SK-N-SH (cell line): ENCODE data around the gene SIGLEC9. TPM values are rescaled to one million over a fixed set of nuclear protein-coding genes. Genes with fewer than 3 reads are reported as not detected.

ENCODE experiments used
- CTCF ChIA-PET: fragments of 300-600, 350-600 bp; formaldehyde crosslinking; extraction: SDS; loops from one replicate; lab custom pipeline; 2021; lab: Yijun Ruan, JAX
- POLR2A ChIA-PET: fragments of 350-600 bp; sonication (Branson Sonifier 250); formaldehyde crosslinking; extraction: SDS; loops from one replicate; lab custom pipeline; 2020; ENCODE audit warnings: antibody characterized with exemption, inconsistent platforms; lab: Yijun Ruan, JAX
- DNase-seq: peaks from one replicate; pipeline ENCODE4 v3.0.0; 2012
- H2AFZ ChIP-seq: fragments of 200-600 bp; sonication (generic); 2 replicates; pipeline ENCODE4 v1.8.1; 2016; ENCODE audit warnings: antibody characterized with exemption, mild to moderate bottlenecking, low read depth
- H3F3A ChIP-seq: fragments of 200-600 bp; sonication (generic); replicated peaks from 2 replicates; pipeline ENCODE3; 2016; ENCODE audit warnings: antibody characterized with exemption, mild to moderate bottlenecking; ENCODE audit not compliant: insufficient read depth
- H3K27ac ChIP-seq, 2 experiments: fragments of 200-500 bp in 1 of 2; fragments of 200-600 bp in 1 of 2; sonication (Bioruptor generic) in 1 of 2; sonication (generic), shearing (Covaris generic) in 1 of 2; 2 replicates each; pipeline versions ENCODE4 v1.5.1 to v1.6.1; 2014 to 2016; ENCODE audit warnings: low read depth in 2 of 2, inconsistent platforms in 1 of 2, low read length in 1 of 2, mild to moderate bottlenecking in 1 of 2, mixed read lengths in 1 of 2
- H3K27me3 ChIP-seq: fragments of 200-600 bp; sonication (generic), shearing (Covaris generic); 2 replicates; pipeline ENCODE4 v1.6.1; 2016; ENCODE audit warnings: mixed run types; ENCODE audit not compliant: insufficient read depth
- H3K36me3 ChIP-seq, 2 experiments: fragments of 200-500 bp in 1 of 2; fragments of 200-600 bp in 1 of 2; sonication (Bioruptor generic) in 1 of 2; sonication (generic) in 1 of 2; replicated peaks in 1 of 2; 2 replicates each; pipeline versions ENCODE3 to v1.5.1; 2014 to 2016; ENCODE audit warnings: low read length in 1 of 2, mild to moderate bottlenecking in 1 of 2; ENCODE audit not compliant: insufficient read depth in 2 of 2, control insufficient read depth in 1 of 2
- H3K4me1 ChIP-seq, 2 experiments: fragments of 200-500 bp in 1 of 2; fragments of 200-600 bp in 1 of 2; sonication (Bioruptor generic) in 1 of 2; sonication (generic), shearing (Covaris generic) in 1 of 2; 2 replicates each; pipeline versions ENCODE4 v1.5.1 to v1.6.1; 2014 to 2016; ENCODE audit warnings: low read depth in 1 of 2, low read length in 1 of 2, mixed run types in 1 of 2; ENCODE audit not compliant: insufficient read depth in 2 of 2, control insufficient read depth in 1 of 2
- H3K4me2 ChIP-seq: fragments of 200-600 bp; sonication (generic), shearing (Covaris generic); 2 replicates; pipeline ENCODE4 v1.6.1; 2017; ENCODE audit warnings: mixed run types
- H3K4me3 ChIP-seq, 2 experiments: fragments of 200-500 bp in 1 of 2; fragments of 200-600 bp in 1 of 2; sonication (Bioruptor generic) in 1 of 2; sonication (generic), shearing (Covaris generic) in 1 of 2; 2 replicates each; pipeline versions ENCODE4 v1.5.1 to v1.8.1; 2014 to 2016; ENCODE audit warnings: low read depth in 2 of 2, inconsistent platforms in 1 of 2, low read length in 1 of 2, mild to moderate bottlenecking in 1 of 2, mixed read lengths in 1 of 2, moderate library complexity in 1 of 2
- H3K79me2 ChIP-seq: fragments of 200-600 bp; sonication (generic); 2 replicates; pipeline ENCODE4 v1.8.1; 2017; ENCODE audit warnings: mild to moderate bottlenecking; ENCODE audit not compliant: insufficient read depth
- H3K9ac ChIP-seq: fragments of 200-600 bp; sonication (generic); 2 replicates; pipeline ENCODE4 v1.6.1; 2017; ENCODE audit warnings: mixed run types
- H3K9me2 ChIP-seq: fragments of 200-600 bp; sonication (generic); 2 replicates; pipeline ENCODE4 v1.6.1; 2017; ENCODE audit warnings: mixed run types
- H3K9me3 ChIP-seq: fragments of 200-600 bp; sonication (generic); 2 replicates; pipeline ENCODE4 v1.6.1; 2017; ENCODE audit warnings: mixed run types, mild to moderate bottlenecking, moderate library complexity
- H4K20me1 ChIP-seq: fragments of 200-600 bp; sonication (generic); 2 replicates; pipeline ENCODE4 v1.6.1; 2017; ENCODE audit warnings: mild to moderate bottlenecking, mixed run types; ENCODE audit not compliant: insufficient read depth
- CHD2 ChIP-seq: fragments of 150-350 bp; IDR thresholded peaks from 2 replicates; pipeline ENCODE4 v1.6.1; 2018; ENCODE audit warnings: low read length; ENCODE audit not compliant: partially characterized antibody
- CTCF ChIP-seq: fragments of 200-600 bp; sonication (generic); IDR thresholded peaks from 2 replicates; pipeline ENCODE4 v1.6.1; 2017; ENCODE audit warnings: antibody characterized with exemption, mild to moderate bottlenecking, moderate library complexity
- ELF1 ChIP-seq: IDR thresholded peaks from 2 replicates; pipeline ENCODE4 v1.4.0; 2012
- FOXM1 ChIP-seq: IDR thresholded peaks from 2 replicates; pipeline ENCODE4 v1.4.0; 2012; ENCODE audit warnings: low read depth, mild to moderate bottlenecking
- GABPA ChIP-seq: IDR thresholded peaks from 2 replicates; pipeline ENCODE4 v1.4.0; 2012; ENCODE audit warnings: low read depth, mild to moderate bottlenecking
- GATA2 ChIP-seq: sonication (generic); formaldehyde crosslinking; IDR thresholded peaks from 2 replicates; pipeline ENCODE4 v1.5.0; 2020; ENCODE audit warnings: mild to moderate bottlenecking, missing genetic modification reagents
- MAX ChIP-seq: IDR thresholded peaks from 2 replicates; pipeline ENCODE4 v1.4.0; 2012; ENCODE audit warnings: low read depth
- MXI1 ChIP-seq: IDR thresholded peaks from 2 replicates; pipeline ENCODE4 v1.6.1; 2012; ENCODE audit warnings: mild to moderate bottlenecking, low read depth, low read length, improper control_type of control experiment
- NRF1 ChIP-seq: IDR thresholded peaks from 2 replicates; pipeline ENCODE4 v1.6.1; 2012; ENCODE audit warnings: low read depth, mild to moderate bottlenecking, low read length
- POLR2AphosphoS5 ChIP-seq: IDR thresholded peaks from 2 replicates; pipeline ENCODE4 v1.6.1; 2012; ENCODE audit warnings: low read depth, low read length
- RAD21 ChIP-seq: IDR thresholded peaks from 2 replicates; pipeline ENCODE4 v1.6.1; 2012; ENCODE audit warnings: mild to moderate bottlenecking, low read length
- RXRA ChIP-seq: IDR thresholded peaks from 2 replicates; pipeline ENCODE4 v1.4.0; 2012; ENCODE audit warnings: low read depth, mild to moderate bottlenecking, borderline replicate concordance
- SIN3A ChIP-seq: IDR thresholded peaks from 2 replicates; pipeline ENCODE4 v1.6.1; 2012; ENCODE audit warnings: low read depth, mild to moderate bottlenecking, low read length, moderate library complexity, borderline replicate concordance
- TCF12 ChIP-seq: IDR thresholded peaks from 2 replicates; pipeline ENCODE4 v1.4.0; 2012
- TEAD4 ChIP-seq: IDR thresholded peaks from 2 replicates; pipeline ENCODE4 v1.4.0; 2012; ENCODE audit warnings: mild to moderate bottlenecking, borderline replicate concordance; ENCODE audit not compliant: insufficient read depth
- USF1 ChIP-seq: IDR thresholded peaks from 2 replicates; pipeline ENCODE4 v1.4.0; 2012; ENCODE audit warnings: low read depth, borderline replicate concordance
- ZBTB33 ChIP-seq: IDR thresholded peaks from 2 replicates; pipeline ENCODE4 v1.4.0; 2012; ENCODE audit warnings: low read depth, borderline replicate concordance
- WGBS: methylation state at CpG from one replicate; pipeline ENCODE4 v1.1.6; 2017; ENCODE audit warnings: low lambda C conversion rate; 5-methylcytosine and 5-hydroxymethylcytosine counted together
- polyA plus RNA-seq, 3 experiments: library from polyadenylated mRNA; depleted of rRNA; stranded (reverse); fragments of >200 nt; gene quantifications; 2 replicates each; pipeline ENCODE4 v1.2.3, GENCODE V29; 2012

Gene SIGLEC9
- polyA plus RNA-seq, 1 of the 3 experiments (the other 2 are of a cell fraction), result not detected

- Histone ChIP-seq H3K4me3 (no peak overlapping the region), H3K27ac (no peak overlapping the region), H3F3A (no peaks in the 10 kb centered on the region), H3K9me3 (no peaks in the 10 kb centered on the region), H3K79me2 (no peaks in the 10 kb centered on the region), H4K20me1 (no peaks in the 10 kb centered on the region), H2AFZ (no peak overlapping the region), H3K4me2 (no peak overlapping the region), H3K9me2 (no peaks in the 10 kb centered on the region), H3K4me1 (no peaks in the 10 kb centered on the region), H3K27me3 (peaks cover 23% of the 10 kb centered on the region; the same call in 1 of the 2 replicates), H3K9ac (no peak overlapping the region), H3K36me3 (no peaks in the 10 kb centered on the region)
- no peak for TF ChIP-seq FOXM1
- TF ChIP-seq RXRA, result no peak
- no peak for TF ChIP-seq POLR2AphosphoS5
- TF ChIP-seq CTCF, result no peak
- no peak for TF ChIP-seq USF1
- no peak for TF ChIP-seq ZBTB33
- TF ChIP-seq GABPA, result no peak
- TF ChIP-seq RAD21, result no peak
- no peak for TF ChIP-seq MXI1
- CTCF ChIA-PET, result interaction anchor here (4.2 kb wide), 1 partner anchor 12 kb away, joined by 17 read pairs; no protein-coding TSS in a partner anchor
- POLR2A ChIA-PET, result no interaction called here
- no peak for DNase-seq
- 30% methylated on average over 14 of the region's 14 CpGs for WGBS
These were observed 40.9 kb upstream of the SIGLEC9 start for GRCh38 chr19:51083783-51084182.

GRCh38 chr19:51084505-51084904 is 40.2 kb upstream of the SIGLEC9 start:
- CTCF ChIA-PET, result interaction anchor here (4.2 kb wide), 1 partner anchor 12 kb away, joined by 17 read pairs; no protein-coding TSS in a partner anchor
- H3K9me2 ChIP-seq, result no peaks in the 10 kb centered on the region
- H3K27me3 ChIP-seq, result peaks cover 23% of the 10 kb centered on the region; the same call in 1 of the 2 replicates
- no peaks in the 10 kb centered on the region for H4K20me1 ChIP-seq
- H3K27ac ChIP-seq, result no peak overlapping the region
- H3K36me3 ChIP-seq, result no peaks in the 10 kb centered on the region
- no peak for DNase-seq
- no peaks in the 10 kb centered on the region for H3K79me2 ChIP-seq
- POLR2A ChIA-PET, result no interaction called here
- H3F3A ChIP-seq, result no peaks in the 10 kb centered on the region
- WGBS, result 46% methylated on average over 6 of the region's 7 CpGs
- no peaks in the 10 kb centered on the region for H3K9me3 ChIP-seq
- H3K4me1 ChIP-seq, result no peaks in the 10 kb centered on the region
- H3K4me3 ChIP-seq, result no peak overlapping the region
- H3K9ac ChIP-seq, result no peak overlapping the region
- no peak overlapping the region for H2AFZ ChIP-seq
- no peak overlapping the region for H3K4me2 ChIP-seq
- TF ChIP-seq TCF12 (no peak), GATA2 (CRISPR knock-in tag) (no peak), MXI1 (no peak), NRF1 (no peak), SIN3A (no peak), FOXM1 (no peak), ELF1 (no peak), MAX (no peak), ZBTB33 (no peak), TEAD4 (no peak), CTCF (no peak), CHD2 (no peak)
